KMS-11 (cell line): ENCODE measurements around the gene HTT.

ENCODE experiments used
- H2AFZ ChIP-seq: fragments of 200-600 bp; sonication (generic); 2 replicates; pipeline ENCODE4 v1.6.1; 2016; ENCODE audit warnings: antibody characterized with exemption, mixed run types, low read depth
- H3K27ac ChIP-seq: fragments of 200-600 bp; sonication (generic); 2 replicates; pipeline ENCODE4 v1.6.1; 2016; ENCODE audit warnings: mild to moderate bottlenecking, mixed run types
- H3K27me3 ChIP-seq: fragments of 200-600 bp; sonication (generic); 2 replicates; pipeline ENCODE4 v1.6.1; 2017; ENCODE audit warnings: mild to moderate bottlenecking, low read depth, mixed run types, moderate library complexity; ENCODE audit not compliant: insufficient read depth
- H3K36me3 ChIP-seq: fragments of 200-600 bp; sonication (generic); 2 replicates; pipeline ENCODE4 v1.6.1; 2017; ENCODE audit warnings: mild to moderate bottlenecking, mixed run types; ENCODE audit not compliant: insufficient read depth
- H3K4me1 ChIP-seq: fragments of 200-600 bp; sonication (generic); 2 replicates; pipeline ENCODE4 v1.6.1; 2016; ENCODE audit warnings: mild to moderate bottlenecking, low read depth, mixed run types; ENCODE audit not compliant: poor library complexity, severe bottlenecking
- H3K4me2 ChIP-seq: fragments of 200-600 bp; sonication (generic); 2 replicates; pipeline ENCODE4 v1.7.0; 2016; ENCODE audit warnings: mild to moderate bottlenecking, mixed run types
- H3K4me3 ChIP-seq: fragments of 200-600 bp; sonication (generic); IDR thresholded peaks from 2 replicates; pipeline ENCODE4 v1.6.1; 2017; ENCODE audit warnings: low read depth, low read length, mixed read lengths; ENCODE audit not compliant: insufficient read depth
- H3K79me2 ChIP-seq: fragments of 200-600 bp; sonication (generic); 2 replicates; pipeline ENCODE4 v1.6.1; 2016; ENCODE audit warnings: low read depth, mixed run types; ENCODE audit not compliant: insufficient read depth
- H3K9ac ChIP-seq: fragments of 200-600 bp; sonication (generic); 2 replicates; pipeline ENCODE4 v1.6.1; 2016; ENCODE audit warnings: mild to moderate bottlenecking, mixed run types
- H4K20me1 ChIP-seq: fragments of 200-600 bp; sonication (generic); 2 replicates; pipeline ENCODE4 v1.6.1; 2016; ENCODE audit warnings: mild to moderate bottlenecking, mixed run types; ENCODE audit not compliant: insufficient read depth
- CTCF ChIP-seq: fragments of 200-600 bp; sonication (generic); conservative IDR thresholded peaks from 2 replicates; pipeline ENCODE4 v1.6.1; 2017; ENCODE audit warnings: low read depth, mild to moderate bottlenecking, antibody characterized with exemption, low read length, moderate library complexity, mixed read lengths

Gene HTT

GRCh38 chr4:3075652-3075981, 1.1 kb downstream of the HTT start:
- Histone ChIP-seq H3K27me3 (no peaks in the 10 kb centered on the region; the same call in 1 of the 2 replicates), H3K9ac (no peak overlapping the region), H3K4me1 (peaks cover 11% of the 10 kb centered on the region), H4K20me1 (no peaks in the 10 kb centered on the region), H3K4me2 (peak overlapping the region; percentile 54; the same call in 1 of the 2 replicates), H3K79me2 (peaks cover 10% of the 10 kb centered on the region; the same call in 1 of the 2 replicates), H3K27ac (no peak overlapping the region), H3K4me3 (no peak overlapping the region), H2AFZ (no peak overlapping the region), H3K36me3 (no peaks in the 10 kb centered on the region)
- TF ChIP-seq CTCF: no peak

- no peaks in the 10 kb centered on the region for H3K36me3 ChIP-seq
- no peak for TF ChIP-seq CTCF
- H3K9ac ChIP-seq: no peak overlapping the region
- H3K4me1 ChIP-seq: peaks cover 11% of the 10 kb centered on the region
- no peak overlapping the region for H2AFZ ChIP-seq
- no peaks in the 10 kb centered on the region for H3K27me3 ChIP-seq
- H3K4me3 ChIP-seq: no peak overlapping the region
- H3K4me2 ChIP-seq: no peak overlapping the region
- H3K79me2 ChIP-seq: peaks cover 15% of the 10 kb centered on the region; the same call in 1 of the 2 replicates
- no peaks in the 10 kb centered on the region for H4K20me1 ChIP-seq
- H3K27ac ChIP-seq: no peak overlapping the region
Observed at GRCh38 chr4:3077796-3078195, 3.3 kb downstream of the HTT start.

- Histone ChIP-seq H4K20me1 (no peaks in the 10 kb centered on the region), H3K9ac (no peak overlapping the region), H3K27me3 (no peaks in the 10 kb centered on the region), H3K4me1 (peaks cover 11% of the 10 kb centered on the region), H2AFZ (no peak overlapping the region), H3K79me2 (peaks cover 15% of the 10 kb centered on the region; the same call in 1 of the 2 replicates), H3K4me3 (no peak overlapping the region), H3K36me3 (no peaks in the 10 kb centered on the region), H3K27ac (no peak overlapping the region), H3K4me2 (no peak overlapping the region)
- no peak for TF ChIP-seq CTCF
Observed at GRCh38 chr4:3079694-3080123, 5.2 kb downstream of the HTT start.

GRCh38 chr4:3082925-3083515, 8.5 kb downstream of the HTT start:
- H4K20me1 ChIP-seq: no peaks in the 10 kb centered on the region
- no peak overlapping the region for H3K4me3 ChIP-seq
- no peaks in the 10 kb centered on the region for H3K27me3 ChIP-seq
- H3K4me1 ChIP-seq: no peaks in the 10 kb centered on the region
- H3K4me2 ChIP-seq: no peak overlapping the region
- peaks cover 6% of the 10 kb centered on the region; the same call in 1 of the 2 replicates for H3K79me2 ChIP-seq
- H3K27ac ChIP-seq: no peak overlapping the region
- H2AFZ ChIP-seq: no peak overlapping the region
- TF ChIP-seq CTCF: no peak
- no peak overlapping the region for H3K9ac ChIP-seq
- no peaks in the 10 kb centered on the region for H3K36me3 ChIP-seq
